ENCODE data around the gene SULF2. TPM values are rescaled to one million over a fixed set of nuclear protein-coding genes. Genes with fewer than 3 reads are reported as not detected.

Gene SULF2
- total RNA-seq, 2 donors from 2014 or later = 2.1 TPM; not detected in 1

- ATAC-seq = no peak
These were observed 111.1 kb downstream of the SULF2 start for GRCh38 chr20:47674145-47674544.

GRCh38 chr20:47673671-47673955 is 111.7 kb downstream of the SULF2 start:
- Mint-ChIP-seq H3K27me3 (no peaks in the 10 kb centered on the region), H3K9me3 (no peaks in the 10 kb centered on the region), H3K36me3 (no peaks in the 10 kb centered on the region), H3K4me1 (ENCODE audit: low read depth in 2 of 2) (no peaks in the 10 kb centered on the region), H3K4me3 (no peak overlapping the region), H3K27ac (no peak overlapping the region)
- ATAC-seq (no peak), DNase-seq (ENCODE audit: low spot score) (no peak)

More at GRCh38 chr20:47674145-47674544, 111.1 kb downstream of the SULF2 start:
- Mint-ChIP-seq H3K36me3 (no peaks in the 10 kb centered on the region), H3K9me3 (no peaks in the 10 kb centered on the region), H3K27ac (no peak overlapping the region), H3K27me3 (no peaks in the 10 kb centered on the region), H3K4me1 (ENCODE audit: low read depth in 2 of 2) (peaks cover 0 to 3% of the 10 kb centered on the region in 2 donors), H3K4me3 (no peak overlapping the region)
- no peak for DNase-seq (ENCODE audit: low spot score)

- Mint-ChIP-seq H3K27ac (no peak overlapping the region), H3K36me3 (no peaks in the 10 kb centered on the region), H3K9me3 (no peaks in the 10 kb centered on the region), H3K27me3 (no peaks in the 10 kb centered on the region), H3K4me1 (ENCODE audit: low read depth in 2 of 2) (peaks cover 0 to 1% of the 10 kb centered on the region in 2 donors), H3K4me3 (no peak overlapping the region)
- no peak for DNase-seq (ENCODE audit: low spot score)
- no peak for ATAC-seq
These were observed 112.2 kb downstream of the SULF2 start for GRCh38 chr20:47672886-47673670.

- no peaks in the 10 kb centered on the region for H3K9me3 Mint-ChIP-seq
- H3K4me3 Mint-ChIP-seq = no peak overlapping the region
- no peaks in the 10 kb centered on the region for H3K36me3 Mint-ChIP-seq
- no peak overlapping the region for H3K27ac Mint-ChIP-seq
- DNase-seq (ENCODE audit: low spot score) (no peak), ATAC-seq (no peak)
- peaks cover 0 to 4% of the 10 kb centered on the region in 2 donors for H3K4me1 Mint-ChIP-seq (ENCODE audit: low read depth in 2 of 2)
- H3K27me3 Mint-ChIP-seq = no peaks in the 10 kb centered on the region
These were observed 113.1 kb downstream of the SULF2 start for GRCh38 chr20:47672166-47672565.

GRCh38 chr20:47670913-47671312 is 114.4 kb downstream of the SULF2 start:
- Mint-ChIP-seq H3K27ac (no peak overlapping the region), H3K9me3 (no peaks in the 10 kb centered on the region), H3K4me1 (ENCODE audit: low read depth in 2 of 2) (peaks cover 0 to 4% of the 10 kb centered on the region in 2 donors), H3K36me3 (no peaks in the 10 kb centered on the region), H3K27me3 (no peaks in the 10 kb centered on the region), H3K4me3 (no peak overlapping the region)
- DNase-seq (ENCODE audit: low spot score) (no peak), ATAC-seq (no peak)

- no peak for DNase-seq (ENCODE audit: low spot score)
- Mint-ChIP-seq H3K9me3 (no peaks in the 10 kb centered on the region), H3K27me3 (no peaks in the 10 kb centered on the region), H3K36me3 (no peaks in the 10 kb centered on the region), H3K27ac (no peak overlapping the region), H3K4me1 (ENCODE audit: low read depth in 2 of 2) (peaks cover 0 to 4% of the 10 kb centered on the region in 2 donors), H3K4me3 (no peak overlapping the region)
- no peak for ATAC-seq
These were observed 115.1 kb downstream of the SULF2 start for GRCh38 chr20:47669927-47670890.

- Mint-ChIP-seq H3K9me3 (no peaks in the 10 kb centered on the region), H3K27ac (no peak overlapping the region), H3K4me1 (ENCODE audit: low read depth in 2 of 2) (peaks cover 0 to 4% of the 10 kb centered on the region in 2 donors), H3K36me3 (no peaks in the 10 kb centered on the region), H3K4me3 (no peak overlapping the region), H3K27me3 (no peaks in the 10 kb centered on the region)
- no peak for ATAC-seq
- no peak for DNase-seq (ENCODE audit: low spot score)
These were observed 115.8 kb downstream of the SULF2 start for GRCh38 chr20:47669489-47669888.

- Mint-ChIP-seq H3K27me3 (no peaks in the 10 kb centered on the region), H3K9me3 (no peaks in the 10 kb centered on the region), H3K4me1 (ENCODE audit: low read depth in 2 of 2) (peaks cover 0 to 4% of the 10 kb centered on the region in 2 donors), H3K27ac (no peak overlapping the region), H3K4me3 (no peak overlapping the region), H3K36me3 (no peaks in the 10 kb centered on the region)
- ATAC-seq = no peak
- peak; percentile 54 for DNase-seq (ENCODE audit: low spot score)
These were observed 116.2 kb downstream of the SULF2 start for GRCh38 chr20:47669152-47669425.

- Mint-ChIP-seq H3K36me3 (no peaks in the 10 kb centered on the region), H3K4me1 (ENCODE audit: low read depth in 2 of 2) (peaks cover 0 to 9% of the 10 kb centered on the region in 2 donors), H3K27ac (no peak overlapping the region), H3K27me3 (no peaks in the 10 kb centered on the region), H3K9me3 (no peaks in the 10 kb centered on the region), H3K4me3 (no peak overlapping the region)
- DNase-seq (ENCODE audit: low spot score) (no peak), ATAC-seq (no peak)
These were observed 116.7 kb downstream of the SULF2 start for GRCh38 chr20:47668313-47669151.

- Mint-ChIP-seq H3K9me3 (no peaks in the 10 kb centered on the region), H3K27ac (no peak overlapping the region), H3K4me1 (ENCODE audit: low read depth in 2 of 2) (peaks cover 0 to 9% of the 10 kb centered on the region in 2 donors), H3K4me3 (no peak overlapping the region), H3K36me3 (no peaks in the 10 kb centered on the region), H3K27me3 (no peaks in the 10 kb centered on the region)
- ATAC-seq (no peak), DNase-seq (ENCODE audit: low spot score) (peak; percentile 48)
These were observed 117.6 kb downstream of the SULF2 start for GRCh38 chr20:47667531-47668312.

- Mint-ChIP-seq H3K9me3 (no peaks in the 10 kb centered on the region), H3K27ac (no peak overlapping the region), H3K4me3 (no peak overlapping the region), H3K27me3 (no peaks in the 10 kb centered on the region), H3K4me1 (ENCODE audit: low read depth in 2 of 2) (peaks cover 0 to 9% of the 10 kb centered on the region in 2 donors), H3K36me3 (no peaks in the 10 kb centered on the region)
- no peak for ATAC-seq
- no peak for DNase-seq (ENCODE audit: low spot score)
These were observed 118.2 kb downstream of the SULF2 start for GRCh38 chr20:47667086-47667485.

GRCh38 chr20:47666304-47666703 is 119.0 kb downstream of the SULF2 start:
- no peak overlapping the region for H3K4me3 Mint-ChIP-seq
- no peak for DNase-seq (ENCODE audit: low spot score)
- H3K4me1 Mint-ChIP-seq (ENCODE audit: low read depth in 2 of 2) = peaks cover 0 to 9% of the 10 kb centered on the region in 2 donors
- no peaks in the 10 kb centered on the region for H3K36me3 Mint-ChIP-seq
- no peaks in the 10 kb centered on the region for H3K9me3 Mint-ChIP-seq
- peak overlapping the region in 1 of 2 donors; percentile 41 for H3K27ac Mint-ChIP-seq
- no peaks in the 10 kb centered on the region for H3K27me3 Mint-ChIP-seq
- no peak for ATAC-seq
